H1 (cell line): ENCODE measurements around the gene DNMT3B. TPM values are rescaled to one million over a fixed set of nuclear protein-coding genes. Genes with fewer than 3 reads are reported as not detected.

Experiments used
- CTCF ChIA-PET: fragments of 300-600 bp; sonication (Branson Sonifier 250); formaldehyde crosslinking; loops from one replicate; lab custom pipeline; 2021; ENCODE audit not compliant: partially characterized antibody; lab: Charles Lee
- POLR2A ChIA-PET: fragments of 300-600 bp; sonication (Branson Sonifier 250); formaldehyde crosslinking; loops from one replicate; lab custom pipeline; 2021; ENCODE audit warnings: inconsistent platforms; ENCODE audit not compliant: partially characterized antibody; lab: Charles Lee
- DNase-seq, 2 experiments: peaks; one replicate each; pipeline versions ENCODE4 v3.0.0 to v3.0.0-alpha.2; 2010 to 2022; ENCODE audit warnings: low spot score in 2 of 2, low read depth in 1 of 2, mixed read lengths in 1 of 2
- FAIRE-seq: peaks from 2 replicates; lab custom pipeline; 2011; peaks lifted over from hg19 to GRCh38; lab: Jason Lieb, UNC
- H2AFZ ChIP-seq: 2 replicates; pipeline ENCODE4 v1.8.1; 2012; ENCODE audit warnings: low read length, inconsistent platforms
- H2AK5ac ChIP-seq: 2 replicates; pipeline ENCODE4 v1.6.1; 2013; ENCODE audit warnings: low read depth, low read length
- H2BK120ac ChIP-seq: replicated peaks from 2 replicates; pipeline ENCODE3; 2013; ENCODE audit warnings: low read depth, low read length, inconsistent platforms
- H2BK12ac ChIP-seq: 2 replicates; pipeline ENCODE4 v1.6.1; 2013; ENCODE audit warnings: low read depth, low read length
- H2BK15ac ChIP-seq: 2 replicates; pipeline ENCODE4 v1.6.1; 2013; ENCODE audit warnings: low read length
- H2BK20ac ChIP-seq: 2 replicates; pipeline ENCODE4 v1.6.1; 2013; ENCODE audit warnings: low read length
- H2BK5ac ChIP-seq: 2 replicates; pipeline ENCODE4 v1.6.1; 2013; ENCODE audit warnings: low read depth, low read length
- H3K14ac ChIP-seq: 2 replicates; pipeline ENCODE4 v1.6.1; 2013; ENCODE audit warnings: inconsistent platforms; ENCODE audit not compliant: insufficient read length
- H3K18ac ChIP-seq: 2 replicates; pipeline ENCODE4 v1.6.1; 2013; ENCODE audit warnings: low read length; ENCODE audit errors: extremely low read depth
- H3K23ac ChIP-seq: 2 replicates; pipeline ENCODE4 v1.6.1; 2013; ENCODE audit warnings: inconsistent platforms; ENCODE audit not compliant: insufficient read length
- H3K23me2 ChIP-seq: 2 replicates; pipeline ENCODE4 v1.6.1; 2013; ENCODE audit warnings: low read depth, low read length
- H3K27ac ChIP-seq: 2 replicates; pipeline ENCODE4 v1.6.1; 2011; ENCODE audit warnings: low read depth, low read length, inconsistent platforms
- H3K27me3 ChIP-seq, 4 experiments: replicated peaks in 1 of 4; 1 replicate in 1 of 4; 2 replicates in 3 of 4; pipeline versions ENCODE4 v1.6.1 to v1.8.1; 2011 to 2013; ENCODE audit warnings: low read length in 3 of 4, mild to moderate bottlenecking in 3 of 4, inconsistent platforms in 2 of 4, mixed read lengths in 2 of 4, moderate library complexity in 1 of 4; ENCODE audit not compliant: control insufficient read depth in 3 of 4, insufficient read depth in 3 of 4; ENCODE audit errors: extremely low read depth in 1 of 4
- H3K36me3 ChIP-seq, 4 experiments: 2 replicates each; pipeline versions ENCODE4 v1.6.1 to v1.8.1; 2011 to 2013; ENCODE audit warnings: mild to moderate bottlenecking in 4 of 4, low read length in 3 of 4, moderate library complexity in 2 of 4, control low read depth in 1 of 4, inconsistent platforms in 1 of 4; ENCODE audit not compliant: insufficient read depth in 4 of 4, control insufficient read depth in 2 of 4
- H3K4ac ChIP-seq: replicated peaks from 2 replicates; pipeline ENCODE3; 2013; ENCODE audit warnings: low read length, low read depth, mixed read lengths, inconsistent platforms; ENCODE audit not compliant: insufficient read length
- H3K4me1 ChIP-seq, 4 experiments: replicated peaks in 1 of 4; 1 replicate in 1 of 4; 2 replicates in 3 of 4; pipeline versions ENCODE4 v1.6.1 to v1.8.1; 2011 to 2013; ENCODE audit warnings: low read length in 3 of 4, inconsistent platforms in 2 of 4, mixed read lengths in 1 of 4; ENCODE audit not compliant: insufficient read depth in 4 of 4, control insufficient read depth in 3 of 4
- H3K4me2 ChIP-seq, 2 experiments: 2 replicates each; pipeline versions ENCODE4 v1.6.1 to v1.8.1; 2011 to 2013; ENCODE audit warnings: low read depth in 2 of 2, low read length in 2 of 2, control low read depth in 1 of 2, inconsistent platforms in 1 of 2, mild to moderate bottlenecking in 1 of 2; ENCODE audit not compliant: insufficient read depth in 1 of 2
- H3K4me3 ChIP-seq, 4 experiments: fragments of 200-600, 300-600 bp in 1 of 4; sonication (generic), shearing (Covaris generic), sonication (Bioruptor Twin) in 1 of 4; 2 replicates each; pipeline versions ENCODE4 v1.5.1 to v1.8.1; 2011 to 2016; ENCODE audit warnings: low read length in 4 of 4, low read depth in 3 of 4, control low read depth in 2 of 4, inconsistent platforms in 2 of 4, mild to moderate bottlenecking in 2 of 4, mixed read lengths in 1 of 4, moderate library complexity in 1 of 4; ENCODE audit not compliant: insufficient read depth in 2 of 4; ENCODE audit errors: extremely low read depth in 1 of 4
- H3K56ac ChIP-seq: replicated peaks from 2 replicates; pipeline ENCODE3; 2013; ENCODE audit warnings: low read depth, mild to moderate bottlenecking, mixed read lengths, low read length, inconsistent platforms; ENCODE audit not compliant: insufficient read length
- H3K79me1 ChIP-seq: 2 replicates; pipeline ENCODE4 v1.6.1; 2013; ENCODE audit warnings: low read depth, low read length, control low read depth
- H3K79me2 ChIP-seq, 2 experiments: 2 replicates each; pipeline versions ENCODE4 v1.6.1 to v1.8.1; 2012 to 2013; ENCODE audit warnings: low read length in 2 of 2, mild to moderate bottlenecking in 2 of 2, inconsistent platforms in 1 of 2; ENCODE audit not compliant: insufficient read depth in 2 of 2, control insufficient read depth in 1 of 2
- H3K9ac ChIP-seq, 4 experiments: replicated peaks in 1 of 4; 1 replicate in 1 of 4; 2 replicates in 3 of 4; pipeline versions ENCODE4 v1.6.1 to v1.8.1; 2011 to 2013; ENCODE audit warnings: low read depth in 3 of 4, low read length in 3 of 4, control low read depth in 2 of 4, mild to moderate bottlenecking in 2 of 4, moderate library complexity in 2 of 4, inconsistent platforms in 1 of 4; ENCODE audit errors: extremely low read depth in 1 of 4
- H3K9me3 ChIP-seq, 2 experiments: 2 replicates each; pipeline versions ENCODE4 v1.6.1 to v1.8.1; 2012 to 2013; ENCODE audit warnings: mild to moderate bottlenecking in 2 of 2, moderate library complexity in 2 of 2, control low read depth in 1 of 2, inconsistent platforms in 1 of 2, low read depth in 1 of 2, low read length in 1 of 2, mixed read lengths in 1 of 2; ENCODE audit not compliant: insufficient read depth in 2 of 2
- H4K20me1 ChIP-seq, 2 experiments: replicated peaks in 1 of 2; 2 replicates each; pipeline versions ENCODE3 to v1.8.1; 2011 to 2013; ENCODE audit warnings: inconsistent platforms in 2 of 2, low read length in 2 of 2, mild to moderate bottlenecking in 1 of 2; ENCODE audit not compliant: insufficient read depth in 2 of 2, control insufficient read depth in 1 of 2
- H4K5ac ChIP-seq: 2 replicates; pipeline ENCODE4 v1.6.1; 2013; ENCODE audit warnings: low read length, low read depth, mixed read lengths, inconsistent platforms; ENCODE audit not compliant: insufficient read length
- H4K8ac ChIP-seq: 2 replicates; pipeline ENCODE4 v1.8.0; 2013; ENCODE audit warnings: mild to moderate bottlenecking, moderate library complexity, low read length, inconsistent platforms; ENCODE audit not compliant: insufficient read depth; ENCODE audit errors: extremely low read depth
- H4K91ac ChIP-seq: replicated peaks from 2 replicates; pipeline ENCODE3; 2013; ENCODE audit warnings: low read length, mixed read lengths, inconsistent platforms; ENCODE audit not compliant: insufficient read length
- ASH2L ChIP-seq: fragments of 200-600, 300-600 bp; sonication (generic); IDR thresholded peaks from one replicate; pipeline ENCODE4 v1.7.1; 2017; ENCODE audit warnings: low read length
- CBX5 ChIP-seq: fragments of 300-800, 300-1000 bp; sonication (generic); IDR thresholded peaks from 2 replicates; pipeline ENCODE4 v1.7.1; 2016; ENCODE audit warnings: antibody characterized with exemption, low read length, low read depth
- CREB1 ChIP-seq: IDR thresholded peaks from 2 replicates; pipeline ENCODE4 v1.6.1; 2012; ENCODE audit warnings: inconsistent platforms
- GTF2F1 ChIP-seq: IDR thresholded peaks from 2 replicates; pipeline ENCODE4 v1.6.1; 2012; ENCODE audit warnings: low read depth, low read length, improper control_type of control experiment, borderline replicate concordance
- KDM1A ChIP-seq: fragments of 200-600, 300-600 bp; sonication (generic); IDR thresholded peaks from 2 replicates; pipeline ENCODE4 v1.7.1; 2016; ENCODE audit warnings: mild to moderate bottlenecking, low read length, borderline replicate concordance
- POLR2AphosphoS5 ChIP-seq: IDR thresholded peaks from 2 replicates; pipeline ENCODE4 v1.6.1; 2011; ENCODE audit warnings: low read depth, low read length
- RBBP5 ChIP-seq: IDR thresholded peaks from 2 replicates; pipeline ENCODE4 v1.7.1; 2012; ENCODE audit warnings: low read depth, mild to moderate bottlenecking, inconsistent platforms, low read length, moderate library complexity, borderline replicate concordance
- RNF2 ChIP-seq: fragments of 200-900, 300-1000 bp; sonication (generic); IDR thresholded peaks from 2 replicates; pipeline ENCODE4 v1.7.1; 2016; ENCODE audit warnings: borderline replicate concordance, low read depth, mild to moderate bottlenecking, antibody characterized with exemption, low read length; ENCODE audit not compliant: poor library complexity, severe bottlenecking; ENCODE audit errors: missing control alignments
- SP4 ChIP-seq: IDR thresholded peaks from 2 replicates; pipeline ENCODE4 v1.6.1; 2012; ENCODE audit warnings: low read length, inconsistent platforms
- WGBS, 2 experiments: shearing (Covaris generic) in 1 of 2; methylation state at CpG; one replicate each; pipeline versions ENCODE4 v1.1.6 to v1.1.7; 2013 to 2015; ENCODE audit warnings: low lambda C conversion rate in 2 of 2, mixed read lengths in 2 of 2, inconsistent platforms in 1 of 2, low coverage in 1 of 2, missing lambda C conversion rate in 1 of 2; ENCODE audit not compliant: insufficient replicate concordance in 2 of 2, insufficient coverage in 1 of 2, insufficient read length in 1 of 2; ENCODE audit errors: extremely low coverage in 1 of 2, missing lambda C conversion rate in 1 of 2; 5-methylcytosine and 5-hydroxymethylcytosine counted together
- polyA plus RNA-seq, 7 experiments: library from polyadenylated mRNA; depleted of rRNA in 3 of 7; stranded (reverse) in 5 of 7; unstranded in 2 of 7; fragments of >200 nt in 5 of 7; fragments of 200-250 nt in 2 of 7; gene quantifications; 1 replicate in 5 of 7; 2 replicates in 1 of 7; 4 replicates in 1 of 7; pipeline versions ENCODE4 v1.2.1 to v1.2.3, GENCODE V29; 2011 to 2013; ENCODE audit warnings: missing spikeins in 2 of 7, mixed read lengths in 2 of 7
- total RNA-seq: library from RNA; stranded (reverse); fragmentation: NEBNext Ultra II Directional; extraction: Animal tissue kit (Norgen Biotek cat#: 25700); gene quantifications from 2 replicates; pipeline ENCODE4 v1.2.1, GENCODE V29; 2021

The DNMT3B gene
- total and polyA plus RNA-seq, 2 of the 8 experiments (the other 6 are each of a cell fraction or from before 2014, with no cell fraction given), result 433 to 1,016 TPM

DNA sequence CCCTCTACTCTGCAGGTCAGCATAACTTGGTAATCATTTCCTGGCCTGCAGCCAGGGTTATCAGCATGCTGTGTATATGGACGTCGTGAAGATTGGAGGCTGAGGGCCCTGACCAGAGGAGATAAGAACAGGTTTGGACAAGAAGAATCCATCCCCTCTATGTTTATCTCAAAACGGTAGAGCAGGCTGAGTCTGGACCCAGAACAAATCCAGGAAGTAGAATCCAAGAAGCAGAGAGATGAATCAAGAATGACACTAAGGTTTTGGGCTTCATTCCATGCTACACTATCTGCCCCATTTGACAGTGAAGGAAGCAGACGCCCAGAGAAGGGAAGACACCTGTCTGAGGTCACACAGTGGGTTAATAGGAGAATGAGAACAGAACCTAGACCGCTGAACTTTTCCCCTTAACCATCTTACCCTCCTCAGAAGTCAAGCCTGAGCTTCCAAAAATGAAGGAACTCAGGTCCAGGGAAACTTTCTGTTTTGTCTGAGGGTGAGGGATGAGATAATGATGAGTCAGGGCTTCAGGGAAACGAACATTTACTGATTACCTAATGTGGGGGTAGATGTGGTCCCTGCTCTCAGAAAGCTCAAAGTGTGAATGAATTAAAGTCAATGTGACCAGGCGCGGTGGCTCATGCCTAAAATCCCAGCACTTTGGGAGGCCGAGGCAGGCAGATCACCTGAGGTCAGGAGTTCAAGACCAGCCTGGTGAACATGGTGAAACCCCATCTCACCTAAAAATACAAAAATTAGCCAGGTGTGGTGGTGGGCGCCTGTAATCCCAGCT, 9.5 kb upstream of the DNMT3B start:
- Histone ChIP-seq H2AFZ (no peak overlapping the region), H2BK5ac (peak overlapping the region; percentile 98), H3K4me2 (peak overlapping the region; percentile 44 to 52; a peak in 3 of 4 replicates), H3K36me3 (no peaks in the 10 kb centered on the region), H3K14ac (no peak overlapping the region), H3K79me2 (peaks cover 0 to 3% of the 10 kb centered on the region in 2 experiments; a peak in 1 of 4 replicates), H4K8ac (no peak overlapping the region; the same call in 1 of the 2 replicates), H2BK120ac (peak overlapping the region; percentile 69), H3K4me1 (peaks cover 19 to 33% (median 29%) of the 10 kb centered on the region in 4 experiments), H3K27me3 (no peaks in the 10 kb centered on the region), H3K9me3 (no peaks in the 10 kb centered on the region), H2AK5ac (peak overlapping the region; percentile 85), H3K9ac (no peak overlapping the region), H3K18ac (peak overlapping the region; percentile 93), H3K4me3 (peak overlapping the region in 1 of 4 experiments; percentile 29; a peak in 1 of 8 replicates), H4K5ac (peak overlapping the region; percentile 54), H3K56ac (peak overlapping the region; percentile 10), H4K91ac (peak overlapping the region; percentile 92), H2BK12ac (peak overlapping the region; percentile 94), H3K23me2 (peaks cover 1% of the 10 kb centered on the region; the same call in 1 of the 2 replicates), H2BK20ac (peak overlapping the region; percentile 97), H2BK15ac (no peak overlapping the region), H3K23ac (no peak overlapping the region), H3K79me1 (no peaks in the 10 kb centered on the region), H4K20me1 (no peaks in the 10 kb centered on the region), H3K4ac (peak overlapping the region; percentile 61), H3K27ac (peak overlapping the region; percentile 80)
- TF ChIP-seq KDM1A (no peak), GTF2F1 (no peak), RBBP5 (no peak), CREB1 (no peak), SP4 (no peak), RNF2 (no peak), ASH2L (no peak), POLR2AphosphoS5 (no peak), CBX5 (no peak)
- CTCF ChIA-PET, result interaction anchor here (0.7 to 1.6 kb wide), 5 partner anchors 10 to 79 kb away, joined by 3 to 8 read pairs (median 3); partner anchors contain the start of gene C20orf203
- POLR2A ChIA-PET, result interaction anchor here (1.0 to 4.8 kb wide), 4 partner anchors 8 to 67 kb away, joined by 3 to 50 read pairs (median 6); partner anchors contain the start of genes COMMD7, DNMT3B and MAPRE1
- 71% methylated on average over 10 of the region's 10 CpGs; no CpG with 5 or more reads in 1 of the 2 experiments for WGBS, 2 experiments
- no peak for FAIRE-seq
- no peak for DNase-seq
